Activated CD4-positive, alpha-beta T cell treated with anti-CD3 and anti-CD28 coated beads for 4 hours (primary cell): ENCODE results near the gene MRPS26.
"Not testable (repeated sequence)": the region's sequence is repeated elsewhere in the genome, so short reads cannot be mapped to it uniquely, and the experiment has no call there.

Experiments used
- DNase-seq, 2 donors: peaks; one replicate each; pipeline ENCODE4 v3.0.0-alpha.2; 2020

Gene MRPS26

GRCh38 chr20:3043322-3043721 is 2.5 kb upstream of the MRPS26 start, which contains the start of gene GNRH2:
TSS of gene GNRH2 (plus strand) at chr20:3043622. CDS start at chr20:3044415, 793 bp downstream.
- DNase-seq, result no peak

GRCh38 chr20:3044336-3044965 is 1.4 kb upstream of the MRPS26 start:
- DNase-seq, result no peak

GRCh38 chr20:3045042-3045815 is 623 bp upstream of the MRPS26 start:
- DNase-seq, result peak in 1 of 2 donors; percentile 38

- DNase-seq, result peak in 1 of 2 donors; percentile 11
These were observed 1.0 kb downstream of the MRPS26 start for GRCh38 chr20:3046677-3047462.

GRCh38 chr20:3047486-3048419 is 1.9 kb downstream of the MRPS26 start:
- DNase-seq, result no peak

- DNase-seq, result no peak
These were observed 5.7 kb downstream of the MRPS26 start for GRCh38 chr20:3051385-3052019.

- DNase-seq, result no peak
These were observed 13.6 kb downstream of the MRPS26 start for GRCh38 chr20:3059489-3059888.

- DNase-seq, result not testable (repeated sequence)
These were observed 18.3 kb downstream of the MRPS26 start for GRCh38 chr20:3064119-3064518.

- no peak for DNase-seq
These were observed 21.5 kb downstream of the MRPS26 start for GRCh38 chr20:3067139-3068014.

GRCh38 chr20:3068075-3068474 is 22.2 kb downstream of the MRPS26 start:
- DNase-seq, result no peak

GRCh38 chr20:3068986-3069900 is 23.4 kb downstream of the MRPS26 start:
- peak in 1 of 2 donors; percentile 48 for DNase-seq

GRCh38 chr20:3070725-3071124 is 24.9 kb downstream of the MRPS26 start:
- DNase-seq, result no peak

- no peak for DNase-seq
These were observed 25.4 kb downstream of the MRPS26 start for GRCh38 chr20:3071266-3071609.

GRCh38 chr20:3071610-3072529 is 26.0 kb downstream of the MRPS26 start, which contains the start of gene OXT:
TSS of gene OXT (plus strand) at chr20:3071620. CDS start at chr20:3071656, 36 bp downstream.
- DNase-seq, result peak; percentile 74 to 79

- DNase-seq, result no peak
These were observed 26.8 kb downstream of the MRPS26 start for GRCh38 chr20:3072530-3073250.

- not testable (repeated sequence) for DNase-seq
These were observed 27.4 kb downstream of the MRPS26 start for GRCh38 chr20:3073251-3073643.

GRCh38 chr20:3074812-3075211 is 29.0 kb downstream of the MRPS26 start:
- DNase-seq, result no peak

GRCh38 chr20:3075315-3075714 is 29.5 kb downstream of the MRPS26 start:
- not testable (repeated sequence) for DNase-seq
